ENCODE results near the gene SLC15A1. TPM values are rescaled to one million over a fixed set of nuclear protein-coding genes. Genes with fewer than 3 reads are reported as not detected.

SLC15A1 gene
- total RNA-seq, 1 experiment from 2014 or later: 2.6 TPM

DNA sequence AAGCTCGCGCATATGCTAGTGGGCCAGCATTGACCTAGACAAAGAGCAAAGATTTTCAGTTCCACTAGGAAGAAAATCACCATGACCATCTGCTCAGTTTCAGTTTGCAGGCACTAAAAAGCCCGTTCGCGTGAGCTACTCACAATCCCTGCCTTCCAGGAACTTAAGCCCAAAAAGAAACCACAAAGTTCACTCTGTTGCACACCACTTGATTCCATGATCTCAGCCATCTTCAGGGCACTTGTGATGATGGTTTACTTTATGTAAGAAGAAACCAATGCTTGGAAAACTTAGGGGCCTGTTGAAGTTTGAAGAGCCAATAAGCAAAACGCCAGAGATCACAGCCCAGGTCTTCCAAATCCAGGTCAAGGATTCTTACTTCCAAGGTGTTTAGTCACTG lies 45.0 kb upstream of the SLC15A1 start:
- H3K9me2 ChIP-seq (ENCODE audit: insufficient read depth): no peaks in the 10 kb centered on the region
- H3K9ac ChIP-seq (ENCODE audit: low read length): no peak overlapping the region
- H3K36me3 ChIP-seq (ENCODE audit: control insufficient read depth in 1 of 2, insufficient read depth in 2 of 2, low read length in 2 of 2): peaks cover 0 to 4% of the 10 kb centered on the region in 2 experiments; a peak in 2 of 4 replicates
- H3K9me3 ChIP-seq (ENCODE audit: control insufficient read depth in 1 of 2, insufficient read depth in 1 of 2, low read depth in 1 of 2, low read length in 2 of 2): no peaks in the 10 kb centered on the region
- no peak overlapping the region for H3K4me3 ChIP-seq (replicated peaks in 1 of 2; ENCODE audit: low read depth in 1 of 2, low read length in 2 of 2)
- TF ChIP-seq SIN3A (IDR thresholded peaks at IDR 0.05; ENCODE audit: low read depth): no peak
- TF ChIP-seq POLR2AphosphoS5 (IDR thresholded peaks at IDR 0.05; ENCODE audit: low read depth, low read length): no peak
- TF ChIP-seq, protein P1, sequence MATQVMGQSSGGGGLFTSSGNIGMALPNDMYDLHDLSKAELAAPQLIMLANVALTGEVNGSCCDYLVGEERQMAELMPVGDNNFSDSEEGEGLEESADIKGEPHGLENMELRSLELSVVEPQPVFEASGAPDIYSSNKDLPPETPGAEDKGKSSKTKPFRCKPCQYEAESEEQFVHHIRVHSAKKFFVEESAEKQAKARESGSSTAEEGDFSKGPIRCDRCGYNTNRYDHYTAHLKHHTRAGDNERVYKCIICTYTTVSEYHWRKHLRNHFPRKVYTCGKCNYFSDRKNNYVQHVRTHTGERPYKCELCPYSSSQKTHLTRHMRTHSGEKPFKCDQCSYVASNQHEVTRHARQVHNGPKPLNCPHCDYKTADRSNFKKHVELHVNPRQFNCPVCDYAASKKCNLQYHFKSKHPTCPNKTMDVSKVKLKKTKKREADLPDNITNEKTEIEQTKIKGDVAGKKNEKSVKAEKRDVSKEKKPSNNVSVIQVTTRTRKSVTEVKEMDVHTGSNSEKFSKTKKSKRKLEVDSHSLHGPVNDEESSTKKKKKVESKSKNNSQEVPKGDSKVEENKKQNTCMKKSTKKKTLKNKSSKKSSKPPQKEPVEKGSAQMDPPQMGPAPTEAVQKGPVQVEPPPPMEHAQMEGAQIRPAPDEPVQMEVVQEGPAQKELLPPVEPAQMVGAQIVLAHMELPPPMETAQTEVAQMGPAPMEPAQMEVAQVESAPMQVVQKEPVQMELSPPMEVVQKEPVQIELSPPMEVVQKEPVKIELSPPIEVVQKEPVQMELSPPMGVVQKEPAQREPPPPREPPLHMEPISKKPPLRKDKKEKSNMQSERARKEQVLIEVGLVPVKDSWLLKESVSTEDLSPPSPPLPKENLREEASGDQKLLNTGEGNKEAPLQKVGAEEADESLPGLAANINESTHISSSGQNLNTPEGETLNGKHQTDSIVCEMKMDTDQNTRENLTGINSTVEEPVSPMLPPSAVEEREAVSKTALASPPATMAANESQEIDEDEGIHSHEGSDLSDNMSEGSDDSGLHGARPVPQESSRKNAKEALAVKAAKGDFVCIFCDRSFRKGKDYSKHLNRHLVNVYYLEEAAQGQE (IDR thresholded peaks at IDR 0.05; ENCODE audit: low read depth): no peak
- TF ChIP-seq EZH2phosphoT487 (IDR thresholded peaks at IDR 0.05; ENCODE audit: borderline replicate concordance): no peak
- H3K79me2 ChIP-seq (ENCODE audit: insufficient read depth, low read length): no peaks in the 10 kb centered on the region
- ChIA-PET POLR2A (no interaction called here), RAD21 (ENCODE audit: low non-redundant PET in 1 of 2, low total read pairs in 2 of 2, uncharacterized antibody in 2 of 2, unreplicated experiment in 2 of 2) (no interaction called here), CTCF (no interaction called here)
- no peaks in the 10 kb centered on the region for H3K4me1 ChIP-seq (ENCODE audit: control insufficient read depth in 1 of 2, insufficient read depth in 2 of 2, low read length in 2 of 2)
- no peaks in the 10 kb centered on the region for H4K20me1 ChIP-seq (ENCODE audit: insufficient read depth)
- intact Hi-C loops (cut with micrococcal nuclease): no loop called here
- no peak for DNase-seq (ENCODE audit: low read depth, low spot score)
- H2AFZ ChIP-seq (ENCODE audit: low read depth, low read length, poor library complexity, severe bottlenecking): no peak overlapping the region
- ATAC-seq: no peak
- H3K27me3 ChIP-seq (ENCODE audit: insufficient read depth, low read length): no peaks in the 10 kb centered on the region
- no peak overlapping the region for H3K27ac ChIP-seq (ENCODE audit: low read depth, low read length)
- no peak overlapping the region for H3K4me2 ChIP-seq (ENCODE audit: low read length)
- no TSS peak for BruUV-seq (replicated peaks)

DNA sequence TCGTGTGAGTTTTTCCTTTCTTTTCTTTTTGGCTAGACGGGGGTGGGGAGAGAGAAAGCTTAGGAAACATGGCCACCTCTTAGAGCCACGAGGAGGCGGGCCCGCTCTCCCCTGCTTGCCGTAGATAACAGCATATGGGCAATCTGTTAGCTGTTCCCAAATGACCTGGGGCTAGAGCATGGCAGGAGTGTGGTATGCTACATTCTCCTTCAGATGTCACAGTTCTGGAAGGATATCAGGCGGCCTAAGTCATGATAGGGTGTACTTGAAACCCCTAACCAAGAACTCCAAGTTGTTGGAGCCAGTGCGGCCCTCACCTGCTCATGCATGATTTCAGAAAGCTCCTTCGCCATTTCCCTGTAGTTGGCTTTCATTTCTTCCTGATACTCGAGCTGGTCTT lies 44.3 kb upstream of the SLC15A1 start:
- intact Hi-C loops (cut with micrococcal nuclease): no loop called here
- H3K36me3 ChIP-seq (ENCODE audit: control insufficient read depth in 1 of 2, insufficient read depth in 2 of 2, low read length in 2 of 2): peaks cover 0 to 4% of the 10 kb centered on the region in 2 experiments; a peak in 2 of 4 replicates
- no peak overlapping the region for H3K4me2 ChIP-seq (ENCODE audit: low read length)
- no peaks in the 10 kb centered on the region for H3K27me3 ChIP-seq (ENCODE audit: insufficient read depth, low read length)
- no peaks in the 10 kb centered on the region for H4K20me1 ChIP-seq (ENCODE audit: insufficient read depth)
- DNase-seq (ENCODE audit: low read depth, low spot score) (no peak), ATAC-seq (no peak)
- no peaks in the 10 kb centered on the region for H3K9me2 ChIP-seq (ENCODE audit: insufficient read depth)
- ChIA-PET RAD21 (ENCODE audit: low non-redundant PET in 1 of 2, low total read pairs in 2 of 2, uncharacterized antibody in 2 of 2, unreplicated experiment in 2 of 2) (no interaction called here), POLR2A (no interaction called here), CTCF (no interaction called here)
- no peak overlapping the region for H2AFZ ChIP-seq (ENCODE audit: low read depth, low read length, poor library complexity, severe bottlenecking)
- no peaks in the 10 kb centered on the region for H3K4me1 ChIP-seq (ENCODE audit: control insufficient read depth in 1 of 2, insufficient read depth in 2 of 2, low read length in 2 of 2)
- H3K9ac ChIP-seq (ENCODE audit: low read length): no peak overlapping the region
- no TSS peak for BruUV-seq (replicated peaks)
- H3K4me3 ChIP-seq (replicated peaks in 1 of 2; ENCODE audit: low read depth in 1 of 2, low read length in 2 of 2): no peak overlapping the region
- no peak overlapping the region for H3K27ac ChIP-seq (ENCODE audit: low read depth, low read length)
- TF ChIP-seq, protein P2, sequence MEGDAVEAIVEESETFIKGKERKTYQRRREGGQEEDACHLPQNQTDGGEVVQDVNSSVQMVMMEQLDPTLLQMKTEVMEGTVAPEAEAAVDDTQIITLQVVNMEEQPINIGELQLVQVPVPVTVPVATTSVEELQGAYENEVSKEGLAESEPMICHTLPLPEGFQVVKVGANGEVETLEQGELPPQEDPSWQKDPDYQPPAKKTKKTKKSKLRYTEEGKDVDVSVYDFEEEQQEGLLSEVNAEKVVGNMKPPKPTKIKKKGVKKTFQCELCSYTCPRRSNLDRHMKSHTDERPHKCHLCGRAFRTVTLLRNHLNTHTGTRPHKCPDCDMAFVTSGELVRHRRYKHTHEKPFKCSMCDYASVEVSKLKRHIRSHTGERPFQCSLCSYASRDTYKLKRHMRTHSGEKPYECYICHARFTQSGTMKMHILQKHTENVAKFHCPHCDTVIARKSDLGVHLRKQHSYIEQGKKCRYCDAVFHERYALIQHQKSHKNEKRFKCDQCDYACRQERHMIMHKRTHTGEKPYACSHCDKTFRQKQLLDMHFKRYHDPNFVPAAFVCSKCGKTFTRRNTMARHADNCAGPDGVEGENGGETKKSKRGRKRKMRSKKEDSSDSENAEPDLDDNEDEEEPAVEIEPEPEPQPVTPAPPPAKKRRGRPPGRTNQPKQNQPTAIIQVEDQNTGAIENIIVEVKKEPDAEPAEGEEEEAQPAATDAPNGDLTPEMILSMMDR (IDR thresholded peaks at IDR 0.05 in 2 of 3, conservative IDR thresholded peaks at IDR 0.05 in 1 of 3; ENCODE audit: borderline replicate concordance in 1 of 3, insufficient read depth in 1 of 3, low read depth in 2 of 3, low read length in 2 of 3): no peak
- TF ChIP-seq CEBPB (IDR thresholded peaks at IDR 0.05; ENCODE audit: low read depth) (no peak), YY1 (IDR thresholded peaks at IDR 0.05; ENCODE audit: extremely low read depth, insufficient replicate concordance, low read depth, low read length) (no peak), SIN3A (IDR thresholded peaks at IDR 0.05; ENCODE audit: low read depth) (no peak), EZH2phosphoT487 (IDR thresholded peaks at IDR 0.05; ENCODE audit: borderline replicate concordance) (no peak), RAD21 (IDR thresholded peaks at IDR 0.05; ENCODE audit: low read depth) (no peak), JUND (IDR thresholded peaks at IDR 0.05) (no peak), TCF7L2 (IDR thresholded peaks at IDR 0.05; ENCODE audit: borderline replicate concordance, extremely low read depth, insufficient read depth, insufficient read length) (no peak), SP1 (IDR thresholded peaks at IDR 0.05; ENCODE audit: low read depth) (no peak), CBX3 (IDR thresholded peaks at IDR 0.05; ENCODE audit: low read depth) (no peak), POLR2AphosphoS5 (IDR thresholded peaks at IDR 0.05; ENCODE audit: low read depth, low read length) (no peak), ELF1 (IDR thresholded peaks at IDR 0.05; ENCODE audit: borderline replicate concordance, low read depth) (no peak)
- TF ChIP-seq, protein P3, sequence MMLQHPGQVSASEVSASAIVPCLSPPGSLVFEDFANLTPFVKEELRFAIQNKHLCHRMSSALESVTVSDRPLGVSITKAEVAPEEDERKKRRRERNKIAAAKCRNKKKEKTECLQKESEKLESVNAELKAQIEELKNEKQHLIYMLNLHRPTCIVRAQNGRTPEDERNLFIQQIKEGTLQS (IDR thresholded peaks at IDR 0.05): no peak
- TF ChIP-seq, protein P4, sequence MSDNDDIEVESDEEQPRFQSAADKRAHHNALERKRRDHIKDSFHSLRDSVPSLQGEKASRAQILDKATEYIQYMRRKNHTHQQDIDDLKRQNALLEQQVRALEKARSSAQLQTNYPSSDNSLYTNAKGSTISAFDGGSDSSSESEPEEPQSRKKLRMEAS (IDR thresholded peaks at IDR 0.05): no peak
- H3K79me2 ChIP-seq (ENCODE audit: insufficient read depth, low read length): no peaks in the 10 kb centered on the region
- no peaks in the 10 kb centered on the region for H3K9me3 ChIP-seq (ENCODE audit: control insufficient read depth in 1 of 2, insufficient read depth in 1 of 2, low read depth in 1 of 2, low read length in 2 of 2)

All from HCT116 (cell line).